Left lung (tissue), 10 donors: ENCODE data around the gene ADH4. TPM values are rescaled to one million over a fixed set of nuclear protein-coding genes. Genes with fewer than 3 reads are reported as not detected.

ENCODE experiments used
- ATAC-seq: fragments of 200-7000 bp; cut with Tn5 transposase; one replicate; pipeline ENCODE4 v1.9.1; 2020; ENCODE audit warnings: moderate library complexity
- DNase-seq, 4 donors: peaks; one replicate each; pipeline ENCODE4 v3.0.0-alpha.2; 2013 to 2020
- H3K27ac ChIP-seq, 2 donors: fragments of 200-600 bp; sonication (generic) in 1 of 2; one replicate each; pipeline versions ENCODE4 v1.5.0 to v1.8.0; 2020 to 2021
- H3K27me3 ChIP-seq, 2 donors: fragments of 200-600 bp; sonication (generic) in 1 of 2; one replicate each; pipeline versions ENCODE4 v1.5.0 to v1.8.0; 2020 to 2021
- H3K36me3 ChIP-seq, 2 donors: fragments of 200-600 bp; sonication (generic) in 1 of 2; one replicate each; pipeline versions ENCODE4 v1.5.0 to v1.8.0; 2020 to 2021
- H3K4me1 ChIP-seq, 2 donors: fragments of 200-600 bp; one replicate each; pipeline ENCODE4 v1.8.0; 2021
- H3K4me3 ChIP-seq, 2 donors: fragments of 200-600 bp; sonication (generic) in 1 of 2; one replicate each; pipeline versions ENCODE4 v1.5.0 to v1.8.0; 2020 to 2021; ENCODE audit warnings: mild to moderate bottlenecking in 1 of 2
- H3K9me3 ChIP-seq, 2 donors: fragments of 200-600 bp; sonication (generic) in 1 of 2; one replicate each; pipeline versions ENCODE4 v1.5.0 to v1.8.0; 2020 to 2021
- CTCF ChIP-seq, 2 donors: fragments of 200-600 bp; sonication (generic) in 1 of 2; IDR thresholded peaks; one replicate each; pipeline versions ENCODE4 v1.5.0 to v1.8.0; 2021; ENCODE audit warnings: antibody characterized with exemption in 2 of 2
- intact Hi-C, 2 donors: fragments of 100-400 bp; cut with DNase I; formaldehyde crosslinking; loops; one replicate each; pipeline versions ENCODE4 v1.11.2 to v1.14.2; 2022
- polyA plus RNA-seq, 6 donors: library from polyadenylated mRNA; unstranded; fragments of 120-200 nt; gene quantifications; one replicate each; pipeline ENCODE4 v1.2.1, GENCODE V29; 2013; ENCODE audit not compliant: insufficient read length in 6 of 6
- total RNA-seq, 2 donors: library from RNA; stranded (reverse); fragmentation: NEBNext Ultra II Directional; extraction: Animal tissue kit (Norgen Biotek cat#: 25700); gene quantifications; one replicate each; pipeline ENCODE4 v1.2.1, GENCODE V29; 2021
- donor health status: DM: no; HTN: yes; CAD: no.
- donor health status: DM: no; HTN: no; CAD: no.

ADH4 gene
- total and polyA plus RNA-seq, 8 donors: 0.48 to 2.0 (median 1.5) TPM; not detected in 2

DNA sequence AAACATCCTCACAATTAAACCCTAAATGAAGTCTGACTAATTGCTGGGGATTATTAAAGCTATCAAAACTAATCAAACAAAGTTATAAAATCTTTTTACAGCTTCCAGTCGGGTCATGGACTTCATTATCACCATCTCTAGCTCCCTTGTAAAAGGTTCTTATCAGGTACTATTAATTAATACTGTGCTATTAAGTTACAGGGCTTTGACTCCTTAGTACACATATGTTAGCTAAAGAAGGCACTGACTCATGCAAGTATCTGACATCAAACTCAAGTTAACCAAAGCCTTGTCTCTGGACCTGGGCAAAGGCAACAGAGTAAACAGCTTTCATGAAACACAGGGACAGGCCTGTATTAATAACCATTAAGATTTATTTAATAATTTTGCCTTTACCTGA is 7.9 kb upstream of the ADH4 start:
- intact Hi-C loops: no loop called here

DNA sequence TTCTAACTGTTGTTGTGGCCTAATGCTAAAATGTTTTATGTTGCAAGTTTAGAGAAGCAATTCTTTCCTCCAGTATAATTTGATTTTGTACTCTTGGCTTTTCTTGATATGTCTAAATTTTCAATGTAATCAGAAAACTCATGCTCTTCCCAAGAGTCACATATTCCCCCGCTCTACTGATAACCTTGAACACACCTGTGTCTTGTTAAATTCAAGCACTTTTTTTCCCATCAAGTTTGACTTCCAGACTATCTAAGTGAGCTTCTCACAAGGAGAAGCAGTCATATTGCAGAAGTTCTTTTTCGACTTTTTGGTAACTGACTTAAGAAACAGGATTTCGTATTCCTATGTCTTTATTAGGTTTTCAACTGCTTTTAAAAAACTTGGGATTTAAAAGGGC is 7.4 kb upstream of the ADH4 start:
- no peaks in the 10 kb centered on the region for H3K27me3 ChIP-seq
- no peak overlapping the region for H3K27ac ChIP-seq
- no peaks in the 10 kb centered on the region for H3K36me3 ChIP-seq
- no peak for TF ChIP-seq CTCF (IDR thresholded peaks at IDR 0.05)
- H3K9me3 ChIP-seq: no peaks in the 10 kb centered on the region
- no peak overlapping the region for H3K4me3 ChIP-seq
- DNase-seq (no peak), ATAC-seq (no peak)
- no peaks in the 10 kb centered on the region for H3K4me1 ChIP-seq
- intact Hi-C loops: no loop called here

More for the DNA sequence above, 7.9 kb upstream of the ADH4 start:
- Histone ChIP-seq H3K4me1 (no peaks in the 10 kb centered on the region), H3K36me3 (no peaks in the 10 kb centered on the region), H3K4me3 (no peak overlapping the region), H3K27ac (no peak overlapping the region), H3K27me3 (no peaks in the 10 kb centered on the region), H3K9me3 (no peaks in the 10 kb centered on the region)
- ATAC-seq (no peak), DNase-seq (no peak)
- no peak for TF ChIP-seq CTCF (IDR thresholded peaks at IDR 0.05)

GRCh38 chr4:99149426-99150019 is 5.4 kb upstream of the ADH4 start:
- no peak for DNase-seq
- intact Hi-C loops: no loop called here
- H3K36me3 ChIP-seq: no peaks in the 10 kb centered on the region
- H3K27me3 ChIP-seq: no peaks in the 10 kb centered on the region
- TF ChIP-seq CTCF (IDR thresholded peaks at IDR 0.05): no peak
- no peak overlapping the region for H3K27ac ChIP-seq
- no peaks in the 10 kb centered on the region for H3K9me3 ChIP-seq
- H3K4me3 ChIP-seq: no peak overlapping the region
- H3K4me1 ChIP-seq: no peaks in the 10 kb centered on the region
- no peak for ATAC-seq

GRCh38 chr4:99148550-99148949 is 4.5 kb upstream of the ADH4 start:
- no peak overlapping the region for H3K4me3 ChIP-seq
- DNase-seq: no peak
- TF ChIP-seq CTCF (IDR thresholded peaks at IDR 0.05): no peak
- H3K4me1 ChIP-seq: no peaks in the 10 kb centered on the region
- intact Hi-C loops: no loop called here
- H3K27me3 ChIP-seq: no peaks in the 10 kb centered on the region
- no peak overlapping the region for H3K27ac ChIP-seq
- no peak for ATAC-seq
- H3K36me3 ChIP-seq: no peaks in the 10 kb centered on the region
- no peaks in the 10 kb centered on the region for H3K9me3 ChIP-seq

GRCh38 chr4:99144587-99144986 is 490 bp upstream of the ADH4 start:
- no peak for ATAC-seq
- intact Hi-C loops: no loop called here
- no peak for DNase-seq
- Histone ChIP-seq H3K4me3 (no peak overlapping the region), H3K9me3 (no peaks in the 10 kb centered on the region), H3K27ac (no peak overlapping the region), H3K4me1 (no peaks in the 10 kb centered on the region), H3K36me3 (no peaks in the 10 kb centered on the region), H3K27me3 (no peaks in the 10 kb centered on the region)
- TF ChIP-seq CTCF (IDR thresholded peaks at IDR 0.05): no peak
